ENCODE results near the gene LENG1.

GRCh38 chr19:54128441-54128725, 31.1 kb downstream of the LENG1 start:
- TF ChIP-seq CTCF (IDR thresholded peaks at IDR 0.05): no peak
- TF ChIP-seq ZFX (IDR thresholded peaks at IDR 0.05; ENCODE audit: borderline replicate concordance): no peak
